Stimulated activated naive CD8-positive, alpha-beta T cell treated with anti-CD3 and anti-CD28 coated beads, Interleukin-15, Interleukin-2, amounts not matched to agents 100 U/mL and 50 U/mL, for 24 hours (primary cell): Measurements from ENCODE around the gene ZNF516.

Source experiments
- ATAC-seq: fragments of 150-1000 bp; cut with Tn5 transposase; one replicate; pipeline ENCODE4 v1.10.0; 2021
- DNase-seq: peaks from one replicate; pipeline ENCODE4 v3.0.0; 2021

The ZNF516 gene

DNA sequence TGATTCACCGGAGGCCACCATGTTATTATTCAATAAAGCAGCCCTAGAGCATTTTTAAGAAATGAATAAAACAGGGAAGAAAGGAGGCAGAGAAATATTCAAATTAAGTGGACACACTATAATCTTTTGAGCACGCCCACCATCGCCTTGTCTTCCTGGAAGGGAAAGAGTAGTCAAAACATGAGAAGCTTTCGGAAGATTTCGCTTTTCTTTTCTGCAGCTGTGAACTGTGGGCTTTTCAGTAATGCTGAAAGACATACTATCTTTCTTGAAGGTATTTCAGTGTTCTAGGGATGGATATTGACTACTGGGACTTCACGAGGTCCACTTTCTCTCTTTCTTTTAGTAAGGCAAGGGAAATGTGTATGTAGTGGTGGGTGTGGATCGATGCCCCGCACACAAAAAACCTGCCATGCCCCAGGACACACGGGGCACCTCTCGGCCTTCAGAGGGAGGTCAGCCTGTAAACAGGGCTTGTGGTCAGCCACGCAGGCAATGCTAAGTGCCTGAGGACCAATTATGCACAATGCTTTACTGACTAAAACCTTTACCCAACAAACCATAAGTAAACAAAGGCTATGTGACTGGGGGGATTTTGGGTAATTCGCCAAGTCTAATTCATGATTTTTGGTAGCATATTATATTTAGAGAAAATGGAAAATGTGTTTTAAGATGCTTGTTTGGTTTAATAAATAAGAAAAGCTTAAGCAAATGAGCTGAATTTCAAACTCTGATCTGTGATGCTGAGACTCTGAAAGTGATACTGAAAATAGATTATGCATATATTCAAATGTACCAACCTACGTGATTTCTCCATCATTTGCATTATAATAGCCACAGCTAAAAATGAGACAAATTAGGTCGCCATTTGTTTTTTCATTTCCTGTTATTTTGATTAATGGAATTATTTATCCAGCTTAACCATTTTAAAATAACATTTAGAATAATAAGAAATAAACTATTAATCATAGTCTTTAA lies 130.5 kb downstream of the ZNF516 start:
- ATAC-seq (peak; percentile 52), DNase-seq (peak; percentile 33)

DNA sequence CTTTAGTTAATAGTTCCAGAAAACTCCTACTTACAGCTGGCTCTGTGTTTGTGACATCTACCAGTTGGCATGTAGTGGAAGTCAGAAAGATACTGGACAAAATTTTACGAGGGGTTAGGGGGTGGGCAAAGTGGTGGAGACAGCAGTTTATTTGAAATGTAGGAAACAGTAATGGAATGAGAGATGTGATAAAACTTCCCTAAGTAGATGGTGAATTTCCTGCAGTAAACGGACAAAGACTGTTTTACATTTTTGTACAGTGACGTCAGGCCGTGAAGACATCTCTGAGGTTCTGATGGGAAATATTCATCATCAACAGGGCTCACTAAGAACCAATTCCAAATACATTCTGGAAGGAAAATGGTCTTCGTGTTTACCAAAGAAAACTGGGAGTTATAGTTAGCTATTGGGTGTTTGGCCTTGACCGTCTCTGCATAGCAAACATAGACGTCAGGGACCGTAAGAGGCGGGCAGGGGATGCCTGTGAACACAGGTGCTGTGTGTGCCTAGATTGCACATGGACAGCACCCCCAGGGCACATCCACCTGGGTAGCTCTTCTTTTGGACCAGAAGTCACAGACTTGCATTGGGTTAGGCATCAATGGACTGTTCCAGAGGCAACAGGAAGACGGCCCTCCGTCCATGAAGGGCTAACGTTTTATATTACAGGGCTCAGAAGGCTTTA lies 131.5 kb downstream of the ZNF516 start:
- DNase-seq (no peak), ATAC-seq (no peak)

- DNase-seq (no peak), ATAC-seq (no peak)
Measured at GRCh38 chr18:76362676-76363075, 132.4 kb downstream of the ZNF516 start.

- no peak for ATAC-seq
- DNase-seq, result no peak
Measured at GRCh38 chr18:76361219-76361618, 133.8 kb downstream of the ZNF516 start.

DNA sequence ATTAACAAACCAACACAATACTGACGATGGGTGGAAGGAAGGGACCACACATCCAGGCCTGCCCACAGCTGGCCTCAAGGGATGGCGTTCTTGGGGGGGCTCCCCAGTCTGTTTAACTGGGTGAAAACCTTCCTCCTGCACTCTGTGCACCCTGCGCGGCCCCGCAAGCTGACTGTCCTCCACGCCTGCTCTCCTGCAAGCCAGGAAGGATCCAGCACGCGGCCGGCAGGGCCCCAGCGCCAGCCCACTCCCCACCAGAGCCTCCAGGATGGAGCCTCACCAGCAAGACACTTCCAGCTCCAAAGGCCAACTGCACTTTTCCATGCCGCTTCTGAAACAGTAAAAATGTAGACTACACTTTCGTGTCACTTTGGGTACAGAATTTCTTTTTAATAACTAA lies 135.1 kb downstream of the ZNF516 start:
- ATAC-seq, result no peak

DNA sequence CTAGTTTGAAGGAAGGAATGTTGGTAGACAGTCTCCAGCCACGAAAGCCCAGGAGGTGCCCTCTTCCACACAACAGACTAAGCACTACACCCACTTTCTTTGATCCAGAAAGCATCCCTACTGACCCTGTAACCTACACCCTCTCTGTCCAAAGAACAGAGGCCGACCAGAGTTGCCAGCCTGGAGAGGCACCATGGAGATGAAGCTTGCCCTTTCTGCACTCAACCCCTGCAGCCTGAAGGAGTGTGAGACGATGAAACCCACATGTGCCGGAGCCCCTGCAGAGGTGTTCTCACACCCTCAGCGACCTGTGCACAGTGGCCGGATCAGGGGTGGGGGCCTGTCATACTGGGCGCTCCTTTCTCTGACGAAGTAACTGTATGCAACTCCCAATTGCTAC lies 136.3 kb downstream of the ZNF516 start:
- ATAC-seq (no peak), DNase-seq (no peak)

More for the DNA sequence above, 135.1 kb downstream of the ZNF516 start:
- DNase-seq, result no peak

- DNase-seq (no peak), ATAC-seq (no peak)
Measured at GRCh38 chr18:76357585-76358260, 137.3 kb downstream of the ZNF516 start.

DNA sequence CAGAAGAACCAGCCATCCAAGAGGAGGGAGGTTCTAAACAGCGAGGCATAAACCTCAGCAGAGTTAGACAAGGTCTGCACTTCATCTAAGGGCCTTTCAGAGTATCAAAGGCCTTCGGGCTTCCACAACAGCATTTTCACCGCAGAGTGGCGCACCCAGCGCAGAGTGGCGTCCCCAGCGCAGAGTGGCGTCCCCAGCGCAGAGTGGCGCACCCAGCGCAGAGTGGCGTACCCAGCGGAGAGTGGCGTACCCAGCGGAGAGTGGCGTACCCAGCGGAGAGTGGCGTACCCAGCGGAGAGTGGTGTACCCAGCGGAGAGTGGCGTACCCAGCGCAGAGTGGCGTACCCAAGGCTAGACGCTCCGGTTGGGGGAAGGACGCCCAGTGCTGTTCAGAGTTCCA lies 137.9 kb downstream of the ZNF516 start:
- ATAC-seq, result no peak

DNA sequence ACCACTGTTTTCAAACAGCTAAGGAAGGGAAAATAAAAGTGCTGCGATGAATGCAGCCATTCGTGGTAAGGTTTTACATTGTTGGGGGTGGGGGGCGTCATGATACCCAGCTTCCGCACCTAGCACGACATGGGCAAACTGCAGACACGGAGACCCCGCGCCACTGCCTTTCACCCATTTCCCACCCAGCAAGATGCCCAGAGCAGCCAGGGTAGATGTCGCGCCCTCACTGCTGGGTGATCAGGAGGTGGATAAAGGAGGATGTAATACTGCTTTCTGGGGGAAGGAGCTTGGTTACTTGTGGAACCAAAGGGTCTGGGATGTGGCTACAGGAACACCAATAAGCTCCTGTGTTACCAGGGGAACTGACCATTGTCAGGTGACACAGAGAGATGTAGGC lies 138.4 kb downstream of the ZNF516 start:
- ATAC-seq (no peak), DNase-seq (no peak)

More for the DNA sequence above, 137.9 kb downstream of the ZNF516 start:
- DNase-seq, result no peak

- no peak for ATAC-seq
- no peak for DNase-seq
Measured at GRCh38 chr18:76354348-76354747, 140.7 kb downstream of the ZNF516 start.

GRCh38 chr18:76353500-76353899 lies 141.5 kb downstream of the ZNF516 start:
- ATAC-seq, result no peak
- no peak for DNase-seq

DNA sequence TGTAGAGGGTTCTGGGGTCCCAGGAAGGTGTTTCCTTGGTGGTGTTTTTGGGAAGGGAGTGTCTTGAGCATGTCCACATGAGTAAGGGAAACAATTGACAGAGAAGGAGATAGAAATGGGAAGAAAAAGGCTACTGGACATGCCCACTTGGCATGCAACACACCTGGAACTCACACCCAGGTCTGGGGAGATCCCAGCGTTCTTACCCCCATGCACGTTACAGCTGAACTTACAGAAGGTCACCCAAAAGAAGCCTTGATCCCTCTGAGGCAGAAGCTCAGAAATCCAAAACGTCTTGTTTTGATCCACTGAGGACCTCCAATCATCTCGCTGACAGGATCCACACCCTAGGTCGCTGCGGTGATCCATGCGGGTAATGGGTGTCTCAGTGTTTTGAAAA lies 142.0 kb downstream of the ZNF516 start:
- DNase-seq, result no peak
- ATAC-seq, result no peak

- no peak for ATAC-seq
Measured at GRCh38 chr18:76351961-76352581, 143.0 kb downstream of the ZNF516 start.

DNA sequence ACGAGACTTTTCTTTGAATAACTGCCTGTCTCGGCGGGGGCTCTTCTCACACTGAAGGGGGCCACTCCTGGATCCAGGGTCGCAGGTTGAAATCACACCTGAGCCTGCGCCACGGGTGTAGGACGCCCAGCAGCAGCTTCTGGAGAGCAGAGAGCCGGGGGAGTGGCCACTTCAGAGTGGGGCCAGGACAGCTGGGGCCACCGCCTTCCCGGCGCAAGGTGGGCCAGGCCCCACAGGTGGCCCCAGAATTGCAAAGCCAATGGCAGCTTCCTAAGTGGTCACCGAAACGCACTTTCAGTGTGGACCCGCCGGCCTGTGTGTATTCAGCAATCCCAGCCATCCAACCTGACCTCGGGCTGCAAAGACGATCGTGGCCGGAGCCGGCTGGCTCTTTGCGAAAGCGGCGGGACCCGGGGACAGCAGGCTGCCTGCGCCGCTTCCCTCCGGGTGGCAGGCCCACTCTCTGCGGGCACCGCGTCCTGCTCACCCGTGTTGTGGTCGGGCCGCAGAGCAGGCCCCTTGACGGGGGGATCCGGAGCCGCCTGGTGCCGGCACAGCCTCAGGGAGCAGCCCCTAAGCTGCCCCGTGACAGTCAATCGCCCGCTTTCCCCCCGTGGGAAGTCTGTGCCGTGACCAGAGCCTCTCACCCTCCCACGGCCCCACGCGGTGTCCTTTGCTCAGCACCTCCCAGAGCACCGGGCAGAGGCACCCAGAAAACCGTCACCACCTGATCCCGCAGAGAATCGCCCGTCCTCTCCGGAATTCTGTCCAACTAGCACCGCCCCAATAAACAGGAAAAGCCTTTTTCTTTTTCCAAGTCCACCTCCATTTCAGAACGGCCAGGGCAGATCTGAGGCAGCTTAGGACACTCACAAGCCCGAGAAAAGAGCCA lies 144.7 kb downstream of the ZNF516 start:
- no peak for DNase-seq
- ATAC-seq, result no peak

More at GRCh38 chr18:76351961-76352581, 143.0 kb downstream of the ZNF516 start:
- no peak for DNase-seq

- peak; percentile 68 for DNase-seq
- no peak for ATAC-seq
Measured at GRCh38 chr18:76349067-76349715, 145.9 kb downstream of the ZNF516 start.

DNA sequence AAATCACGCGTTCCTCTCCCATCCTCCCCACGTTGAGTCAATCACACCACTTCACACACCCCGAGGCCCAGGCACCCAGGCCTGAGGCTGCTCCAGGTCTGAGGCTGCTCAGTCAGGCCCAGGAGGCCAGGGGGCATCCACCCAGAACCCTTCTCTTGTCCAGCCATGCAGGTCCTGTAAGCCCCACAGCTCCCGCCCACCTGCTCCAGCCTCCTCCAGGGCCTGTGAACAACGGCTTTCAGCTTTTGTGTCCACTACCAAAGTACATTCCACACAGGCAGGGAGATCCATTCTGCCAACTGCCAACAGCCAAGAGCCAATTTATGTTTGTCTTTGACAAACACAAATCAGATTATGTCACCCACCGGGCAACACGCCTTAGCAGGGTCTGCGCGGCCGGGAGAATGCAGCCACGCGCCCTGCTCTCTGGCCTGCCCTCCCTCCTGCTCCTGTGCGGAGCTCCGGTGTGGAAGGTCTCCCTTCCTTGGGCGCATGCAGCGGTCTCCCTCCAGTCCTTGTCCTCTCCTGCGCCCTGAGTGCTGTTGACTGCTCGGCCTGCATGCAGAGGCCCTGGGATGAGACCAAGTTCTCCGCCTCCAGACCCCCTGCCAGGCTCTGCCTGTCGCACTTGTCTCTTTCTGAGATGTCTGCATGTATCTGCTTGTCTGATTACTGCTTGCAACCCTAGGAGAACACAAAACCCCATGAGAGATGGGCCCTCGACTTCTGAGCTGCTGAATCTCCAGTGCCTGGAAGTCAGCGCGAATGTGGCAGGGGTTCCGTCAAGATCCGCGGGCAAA lies 146.6 kb downstream of the ZNF516 start:
- ATAC-seq (no peak), DNase-seq (no peak)

GRCh38 chr18:76347341-76347740 lies 147.7 kb downstream of the ZNF516 start:
- no peak for DNase-seq
- ATAC-seq, result no peak

- DNase-seq (no peak), ATAC-seq (no peak)
Measured at GRCh38 chr18:76346490-76347130, 148.4 kb downstream of the ZNF516 start.

DNA sequence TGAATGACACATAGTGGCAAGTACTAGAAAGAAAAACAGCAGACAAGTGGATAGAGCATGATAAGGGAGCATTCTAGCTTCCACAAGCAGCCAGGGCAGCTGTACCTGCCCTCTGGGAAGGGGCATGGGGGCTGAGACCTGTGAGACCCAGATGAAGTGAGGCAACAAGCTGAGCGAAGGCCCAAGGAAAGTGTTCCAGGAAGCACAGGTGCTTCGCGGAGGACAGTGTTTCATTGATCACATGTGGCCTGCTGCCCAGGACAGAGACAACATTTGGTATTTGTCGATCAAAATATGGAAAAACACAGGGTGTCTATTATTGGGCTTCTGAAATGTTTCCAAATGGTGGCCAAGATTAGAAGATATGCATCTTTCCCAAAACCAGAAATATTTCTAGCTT lies 149.1 kb downstream of the ZNF516 start:
- DNase-seq (no peak), ATAC-seq (no peak)
